ENCODE results near the gene KRT13.

GRCh38 chr17:41467561-41467960 lies 37.9 kb downstream of the KRT13 start:
- no peak for TF ChIP-seq CTCF (conservative IDR thresholded peaks at IDR 0.05; ENCODE audit: low read depth, low read length)
- no peak for TF ChIP-seq EZH2 (IDR thresholded peaks at IDR 0.05; ENCODE audit: borderline replicate concordance, low read depth, low read length, poor library complexity, severe bottlenecking)

All from A673 (cell line).